PC-9 (cell line): Measurements from ENCODE around the gene NSL1.

Source experiments
- CTCF ChIP-seq: fragments of 200-600 bp; sonication (generic); conservative IDR thresholded peaks from 2 replicates; pipeline ENCODE4 v1.6.1; 2017; ENCODE audit warnings: mixed run types, antibody characterized with exemption, mild to moderate bottlenecking, moderate library complexity
- EZH2 ChIP-seq: fragments of 200-600 bp; sonication (generic); IDR thresholded peaks from 2 replicates; pipeline ENCODE4 v1.8.0; 2017; ENCODE audit warnings: antibody characterized with exemption, low read depth

DNA sequence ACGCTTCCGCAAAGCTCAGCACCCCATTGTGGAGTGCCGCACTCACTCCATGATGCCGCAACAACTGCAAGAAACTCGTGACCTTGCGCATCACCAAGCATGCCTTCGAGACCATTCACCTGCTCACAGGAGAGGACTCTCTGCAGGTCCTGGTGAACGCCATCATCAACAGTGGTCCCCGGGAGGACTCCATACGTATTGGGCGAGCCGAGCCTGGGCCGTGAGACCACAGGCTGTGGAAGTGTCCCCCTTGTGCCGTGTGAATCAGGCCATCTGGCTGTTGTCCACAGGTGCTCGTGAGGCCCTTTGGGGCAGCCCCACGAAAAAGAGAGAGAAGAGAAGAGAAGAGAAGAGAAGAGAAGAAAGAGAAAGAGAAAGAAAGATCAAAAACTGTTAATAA, 32.6 kb upstream of the NSL1 start:
- TF ChIP-seq CTCF (no peak), EZH2 (no peak)
